NCI-H460 (cell line): Measurements from ENCODE around the gene AGPAT1. TPM values are rescaled to one million over a fixed set of nuclear protein-coding genes. Genes with fewer than 3 reads are reported as not detected.
A peak's percentile ranks its signal among the peaks of the same experiment; 100 is the strongest.

ENCODE experiments used
- DNase-seq: peaks from one replicate; pipeline ENCODE4 v3.0.0-alpha.2; 2016; ENCODE audit warnings: low read depth; ENCODE audit errors: extremely low read depth
- total RNA-seq: library from RNA; depleted of rRNA; stranded (reverse); fragments of >200 nt; shearing (Covaris generic); gene quantifications from 2 replicates; pipeline ENCODE4 v1.2.3, GENCODE V29; 2014

AGPAT1 gene
- total RNA-seq, 1 experiment from 2014 or later = 47.7 TPM

- DNase-seq = no peak
Observed at GRCh38 chr6:32173051-32173727, 2.7 kb downstream of the AGPAT1 start.

- DNase-seq = no peak
Observed at GRCh38 chr6:32171234-32171633, 4.7 kb downstream of the AGPAT1 start.

GRCh38 chr6:32170294-32170693 lies 5.6 kb downstream of the AGPAT1 start:
- DNase-seq = no peak

- no peak for DNase-seq
Observed at GRCh38 chr6:32168807-32169591, 6.9 kb downstream of the AGPAT1 start.

- no peak for DNase-seq
Observed at GRCh38 chr6:32168350-32168749, 7.5 kb downstream of the AGPAT1 start.

- no peak for DNase-seq
Observed at GRCh38 chr6:32167761-32168262, 8.1 kb downstream of the AGPAT1 start.

- DNase-seq = no peak
Observed at GRCh38 chr6:32167154-32167760, 8.6 kb downstream of the AGPAT1 start.

GRCh38 chr6:32166411-32167061 lies 9.3 kb downstream of the AGPAT1 start:
- no peak for DNase-seq

GRCh38 chr6:32164295-32164694 lies 11.6 kb downstream of the AGPAT1 start, which contains the start of gene EGFL8:
Gene EGFL8, plus strand, starts transcription at chr6:32164595. Its CDS starts 1,571 bp downstream, at chr6:32166166.
- no peak for DNase-seq

- DNase-seq = no peak
Observed at GRCh38 chr6:32163559-32164258, 12.2 kb downstream of the AGPAT1 start.

- DNase-seq = no peak
Observed at GRCh38 chr6:32158052-32158451, 17.8 kb downstream of the AGPAT1 start.

- no peak for DNase-seq
Observed at GRCh38 chr6:32156891-32157290, 19.0 kb downstream of the AGPAT1 start.

- peak; percentile 56 for DNase-seq
Observed at GRCh38 chr6:32154514-32155161, 21.2 kb downstream of the AGPAT1 start.

GRCh38 chr6:32153564-32154513 lies 22.0 kb downstream of the AGPAT1 start, which contains the start of gene PPT2:
Gene PPT2, plus strand, starts transcription at chr6:32154141. Its CDS starts 454 bp downstream, at chr6:32154595.
- peak; percentile 70 for DNase-seq

- peak; percentile 13 for DNase-seq
Observed at GRCh38 chr6:32152769-32153563, 22.9 kb downstream of the AGPAT1 start.

- no peak for DNase-seq
Observed at GRCh38 chr6:32151863-32152768, 23.8 kb downstream of the AGPAT1 start, which contains the start of gene PRRT1. Gene PRRT1, minus strand, starts transcription at chr6:32151939. Its CDS starts 112 bp downstream, at chr6:32151827.
